Urinary bladder (tissue), 4 donors: Measurements from ENCODE around the gene PHKB. TPM values are rescaled to one million over a fixed set of nuclear protein-coding genes. Genes with fewer than 3 reads are reported as not detected.

Experiments
- DNase-seq: peaks from one replicate; pipeline ENCODE4 v3.0.0-alpha.2; 2015; ENCODE audit errors: extremely low spot score
- H3K27ac ChIP-seq: one replicate; pipeline ENCODE4 v1.5.1; 2013; ENCODE audit warnings: low read depth, mild to moderate bottlenecking, moderate library complexity
- H3K36me3 ChIP-seq: one replicate; pipeline ENCODE4 v1.6.1; 2013; ENCODE audit warnings: mild to moderate bottlenecking, moderate library complexity; ENCODE audit not compliant: insufficient read depth
- H3K4me1 ChIP-seq: one replicate; pipeline ENCODE4 v1.6.1; 2013; ENCODE audit warnings: mild to moderate bottlenecking, moderate library complexity; ENCODE audit not compliant: insufficient read depth
- H3K4me3 ChIP-seq: one replicate; pipeline ENCODE4 v1.5.1; 2013; ENCODE audit warnings: low read depth, low read length
- WGBS: extraction: QIAGEN DNeasy Blood & Tissue Kit; methylation state at CpG from one replicate; pipeline ENCODE4 v1.1.7; 2013; 5-methylcytosine and 5-hydroxymethylcytosine counted together
- polyA plus RNA-seq: library from polyadenylated mRNA; stranded (reverse); fragments of 200-250 nt; gene quantifications from one replicate; pipeline ENCODE4 v1.2.3, GENCODE V29; 2013
- small RNA-seq: library from RNA; depleted of rRNA; stranded (forward); fragments of <200 nt; gene quantifications from one replicate; pipeline ENCODE3, GENCODE V24; 2014
- total RNA-seq: library from RNA; depleted of rRNA; stranded (reverse); fragments of >200 nt; gene quantifications from one replicate; pipeline ENCODE4 v1.2.3, GENCODE V29; 2014
- donor health status: healthy with polysubstance abuse.
- donor health status: healthy.

Gene PHKB
- total and polyA plus RNA-seq, 2 donors: 25.5 to 162 TPM

DNA sequence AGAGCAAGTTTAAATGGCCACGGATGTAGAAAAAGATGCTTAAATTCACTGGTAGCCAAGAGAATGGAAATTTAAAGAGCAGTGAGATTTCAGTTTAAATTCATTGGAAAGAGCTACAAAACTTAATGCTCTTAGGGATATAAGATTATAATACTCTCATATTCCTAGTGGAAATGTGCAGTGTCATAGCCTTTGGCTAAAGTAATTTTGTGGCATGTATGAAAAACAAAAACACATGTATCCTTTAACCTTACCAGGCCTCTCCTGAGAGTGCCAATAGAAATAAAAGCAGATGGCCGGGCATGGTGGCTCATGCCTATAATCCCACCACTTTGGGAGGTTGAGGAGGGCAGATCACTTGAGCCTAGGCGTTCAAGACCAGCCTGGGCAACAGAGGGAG, 289.2 kb downstream of the PHKB start:
- Histone ChIP-seq H3K4me1 (no peaks in the 10 kb centered on the region), H3K36me3 (no peaks in the 10 kb centered on the region), H3K4me3 (no peak overlapping the region), H3K27ac (no peak overlapping the region)
- DNase-seq: no peak
- WGBS: 75% methylated on average over 3 of the region's 3 CpGs

Small RNA genes lying within 50 kb of the gene (small RNA-seq; reads per million reads assigned to genes)
- not detected for gene RNA5SP425

Other genes with a start within 250 kb of the PHKB start
- 125 TPM for gene ITFG1, start 268 bp upstream of the PHKB start, total RNA-seq
- 44.9 TPM for gene ITFG1, start 268 bp upstream of the PHKB start, polyA plus RNA-seq